Pancreas (tissue), 10 donors: ENCODE results near the gene TNPO3. TPM values are rescaled to one million over a fixed set of nuclear protein-coding genes. Genes with fewer than 3 reads are reported as not detected.
"Not testable (repeated sequence)": the region's sequence is repeated elsewhere in the genome, so short reads cannot be mapped to it uniquely, and the experiment has no call there.

ENCODE experiments used
- ATAC-seq, 4 donors: fragments of 200-7000 bp; cut with Tn5 transposase; one replicate each; pipeline versions ENCODE4 v1.8.0 to v1.9.1; 2020; ENCODE audit warnings: mild to moderate bottlenecking in 4 of 4, moderate library complexity in 4 of 4
- DNase-seq, 6 donors: peaks; one replicate each; pipeline ENCODE4 v3.0.0-alpha.2; 2020
- FAIRE-seq: peaks from 2 replicates; lab custom pipeline; 2012; peaks lifted over from hg19 to GRCh38; lab: Jason Lieb, UNC
- H3K27ac ChIP-seq, 4 donors: fragments of 200-600 bp; sonication (generic); 1 replicate in 3 of 4; 2 replicates in 1 of 4; pipeline versions ENCODE4 v1.5.0 to v1.8.0; 2020
- H3K27me3 ChIP-seq, 4 donors: fragments of 200-600 bp; one replicate each; pipeline ENCODE4 v1.8.0; 2021
- H3K36me3 ChIP-seq, 3 donors: fragments of 200-600 bp; sonication (generic) in 1 of 3; one replicate each; pipeline versions ENCODE4 v1.5.0 to v1.8.0; 2020 to 2021
- H3K4me1 ChIP-seq, 3 donors: fragments of 200-600 bp; one replicate each; pipeline ENCODE4 v1.8.0; 2021
- H3K4me3 ChIP-seq, 4 donors: fragments of 200-600 bp; sonication (generic) in 2 of 4; one replicate each; pipeline versions ENCODE4 v1.5.0 to v1.8.0; 2020 to 2021
- H3K9me3 ChIP-seq, 4 donors: fragments of 200-600 bp; one replicate each; pipeline ENCODE4 v1.8.0; 2021
- WGBS, 2 donors: extraction: QIAGEN DNeasy Blood & Tissue Kit; methylation state at CpG; one replicate each; pipeline ENCODE4 v1.1.7; 2013; 5-methylcytosine and 5-hydroxymethylcytosine counted together
- intact Hi-C, 3 donors: fragments of 100-400 bp; cut with DNase I; formaldehyde crosslinking; loops; one replicate each; pipeline versions ENCODE4 v1.11.1 to v1.14.2; 2022
- polyA plus RNA-seq, 2 donors: library from polyadenylated mRNA; stranded (reverse); fragments of 200-250 nt; gene quantifications; one replicate each; pipeline ENCODE4 v1.2.3, GENCODE V29; 2013
- total RNA-seq, 6 donors: library from RNA; stranded (reverse); fragmentation: NEBNext Ultra II Directional in 4 of 6; extraction: Animal tissue kit (Norgen Biotek cat#: 25700) in 4 of 6; gene quantifications; one replicate each; pipeline versions ENCODE4 v1.2.1 to v1.2.4, GENCODE V29; 2021 to 2023
- TF ChIP-seq, protein P1 (sequence below), 4 donors: fragments of 200-600 bp; sonication (generic) in 3 of 4; IDR thresholded peaks; one replicate each; pipeline versions ENCODE4 v1.5.0 to v1.8.0; 2021; ENCODE audit warnings: antibody characterized with exemption in 4 of 4
- donor health status: healthy with polysubstance abuse.
- donor health status: DM: no; HTN: no; CAD: no; lungs with moderate emphysema.
- donor health status: DM: no; HTN: no; CAD: no.
- donor health status: control.
- donor health status: control.
- donor health status: Bipolar disorder and iron deficiency.
- donor health status: DM: yes; HTN: yes; CAD: no.
- donor health status: DM: no; HTN: no; CAD: no.
- donor health status: DM: no; HTN: no; CAD: no.
- donor health status: DM: yes; HTN: yes; CAD: no.

TNPO3 gene
- total and polyA plus RNA-seq, 8 donors = 6.5 to 20.7 (median 14.6) TPM

DNA sequence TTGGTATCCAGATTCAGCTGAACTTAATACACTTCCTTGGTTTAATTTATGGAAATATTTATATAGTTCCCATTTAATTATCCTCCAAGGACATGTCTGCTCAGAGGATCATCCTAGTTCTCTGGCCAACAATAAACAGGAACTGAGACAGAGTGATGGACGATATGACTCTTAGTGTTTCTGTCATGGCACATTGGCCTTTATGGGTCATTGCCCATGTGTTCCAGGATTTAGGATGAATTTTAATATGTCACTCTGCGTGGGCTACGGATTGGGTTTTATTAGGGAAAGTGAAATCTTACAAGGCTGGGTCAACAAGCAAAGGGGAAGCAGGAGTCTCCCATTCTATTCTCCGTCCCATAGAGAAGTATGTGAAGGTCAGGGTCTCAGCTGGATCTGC lies 18.8 kb upstream of the TNPO3 start:
- DNase-seq (no peak), ATAC-seq (no peak), FAIRE-seq (no peak)
- H3K9me3 ChIP-seq = no peaks in the 10 kb centered on the region
- no peak overlapping the region for H3K27ac ChIP-seq
- H3K4me3 ChIP-seq = no peak overlapping the region
- WGBS, 2 donors = 82 to 83% methylated on average over 4 of the region's 4 CpGs
- TF ChIP-seq, protein P1, sequence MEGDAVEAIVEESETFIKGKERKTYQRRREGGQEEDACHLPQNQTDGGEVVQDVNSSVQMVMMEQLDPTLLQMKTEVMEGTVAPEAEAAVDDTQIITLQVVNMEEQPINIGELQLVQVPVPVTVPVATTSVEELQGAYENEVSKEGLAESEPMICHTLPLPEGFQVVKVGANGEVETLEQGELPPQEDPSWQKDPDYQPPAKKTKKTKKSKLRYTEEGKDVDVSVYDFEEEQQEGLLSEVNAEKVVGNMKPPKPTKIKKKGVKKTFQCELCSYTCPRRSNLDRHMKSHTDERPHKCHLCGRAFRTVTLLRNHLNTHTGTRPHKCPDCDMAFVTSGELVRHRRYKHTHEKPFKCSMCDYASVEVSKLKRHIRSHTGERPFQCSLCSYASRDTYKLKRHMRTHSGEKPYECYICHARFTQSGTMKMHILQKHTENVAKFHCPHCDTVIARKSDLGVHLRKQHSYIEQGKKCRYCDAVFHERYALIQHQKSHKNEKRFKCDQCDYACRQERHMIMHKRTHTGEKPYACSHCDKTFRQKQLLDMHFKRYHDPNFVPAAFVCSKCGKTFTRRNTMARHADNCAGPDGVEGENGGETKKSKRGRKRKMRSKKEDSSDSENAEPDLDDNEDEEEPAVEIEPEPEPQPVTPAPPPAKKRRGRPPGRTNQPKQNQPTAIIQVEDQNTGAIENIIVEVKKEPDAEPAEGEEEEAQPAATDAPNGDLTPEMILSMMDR (IDR thresholded peaks at IDR 0.05) = no peak
- no peaks in the 10 kb centered on the region for H3K36me3 ChIP-seq
- H3K4me1 ChIP-seq = no peaks in the 10 kb centered on the region
- intact Hi-C loops = no loop called here
- no peaks in the 10 kb centered on the region for H3K27me3 ChIP-seq

DNA sequence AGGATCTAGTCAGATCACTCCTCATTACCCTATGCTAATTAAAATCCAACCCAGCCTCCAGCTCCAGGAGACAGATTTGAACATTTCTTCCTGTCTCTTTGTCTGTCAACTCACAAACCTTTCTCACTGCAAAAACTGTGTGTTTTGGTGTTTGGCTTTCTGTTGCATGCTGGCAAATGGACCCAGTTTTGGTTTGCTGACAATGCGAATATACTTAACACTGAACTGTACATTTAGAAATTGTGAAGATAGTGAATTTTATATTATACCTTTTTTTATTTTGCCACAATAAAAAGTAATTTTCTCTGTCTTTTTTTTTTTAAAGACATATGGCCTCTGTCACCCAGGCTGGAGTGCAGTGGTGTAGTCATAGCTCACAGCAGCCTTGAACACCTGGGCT lies 18.3 kb upstream of the TNPO3 start:
- DNase-seq (no peak), ATAC-seq (no peak), FAIRE-seq (no peak)
- TF ChIP-seq, protein P1 (IDR thresholded peaks at IDR 0.05) = no peak
- Histone ChIP-seq H3K4me1 (no peaks in the 10 kb centered on the region), H3K9me3 (no peaks in the 10 kb centered on the region), H3K4me3 (no peak overlapping the region), H3K36me3 (no peaks in the 10 kb centered on the region), H3K27ac (no peak overlapping the region), H3K27me3 (no peaks in the 10 kb centered on the region)
- WGBS, 2 donors = 93 to 98% methylated on average over 1 of the region's 1 CpG
- intact Hi-C loops = no loop called here

DNA sequence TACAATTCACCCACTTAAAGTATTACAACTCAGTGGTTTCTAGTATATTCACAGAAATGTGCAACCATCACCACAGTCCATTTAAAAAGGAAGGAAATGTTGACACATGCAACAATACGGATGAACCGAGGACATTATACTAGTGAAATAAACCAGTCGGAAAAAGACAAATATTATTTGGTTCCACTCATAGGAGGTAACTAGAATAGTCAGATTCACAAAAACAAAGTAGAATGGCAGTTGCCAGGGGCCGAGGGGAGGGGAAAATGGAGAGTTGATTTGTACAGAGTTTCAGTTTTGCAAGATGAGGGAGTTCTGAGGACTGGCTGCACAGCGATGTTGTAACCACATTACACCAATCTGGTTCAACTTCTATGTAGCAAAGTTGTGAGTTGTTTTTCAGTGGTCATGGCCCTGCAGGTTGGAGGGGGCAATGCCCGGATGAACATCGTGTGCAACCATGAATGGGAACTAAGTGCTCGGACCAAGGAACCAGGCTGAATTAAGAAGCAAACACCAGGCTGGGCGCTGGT lies 17.6 kb upstream of the TNPO3 start:
- intact Hi-C loops = no loop called here
- WGBS, 2 donors = 64 to 79% methylated on average over 9 of the region's 9 CpGs
- Histone ChIP-seq H3K4me3 (no peak overlapping the region), H3K27ac (no peak overlapping the region), H3K27me3 (no peaks in the 10 kb centered on the region), H3K36me3 (no peaks in the 10 kb centered on the region), H3K9me3 (no peaks in the 10 kb centered on the region), H3K4me1 (no peaks in the 10 kb centered on the region)
- FAIRE-seq (no peak), DNase-seq (no peak), ATAC-seq (peak in 2 of 4 donors; percentile 18 to 59)
- TF ChIP-seq, protein P1 (IDR thresholded peaks at IDR 0.05) = no peak

DNA sequence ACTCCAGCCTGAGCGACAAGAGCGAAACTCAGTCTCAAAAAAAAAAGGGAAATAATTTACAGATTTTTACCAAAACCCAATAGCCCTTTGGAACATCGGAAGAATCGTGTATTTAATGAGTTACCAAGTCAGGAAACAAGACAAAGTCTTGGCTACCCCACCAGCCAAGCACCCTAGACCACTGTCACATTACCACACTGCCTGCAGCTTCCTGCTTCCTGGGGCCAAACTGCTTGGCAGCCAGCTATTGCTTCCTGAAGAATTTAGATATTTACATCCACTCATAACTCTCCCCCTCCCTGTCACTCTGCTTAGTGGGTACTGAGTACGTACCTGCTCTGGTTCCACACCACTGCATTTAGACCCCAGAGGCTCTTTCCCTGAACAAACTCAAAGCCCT lies 14.1 kb upstream of the TNPO3 start:
- ATAC-seq (no peak), FAIRE-seq (no peak), DNase-seq (no peak)
- intact Hi-C loops = no loop called here
- H3K4me1 ChIP-seq = no peaks in the 10 kb centered on the region
- no peak overlapping the region for H3K27ac ChIP-seq
- H3K36me3 ChIP-seq = no peaks in the 10 kb centered on the region
- WGBS, 2 donors = 68 to 75% methylated on average over 5 of the region's 5 CpGs
- H3K27me3 ChIP-seq = no peaks in the 10 kb centered on the region
- TF ChIP-seq, protein P1 (IDR thresholded peaks at IDR 0.05) = no peak
- no peaks in the 10 kb centered on the region for H3K9me3 ChIP-seq
- H3K4me3 ChIP-seq = no peak overlapping the region

GRCh38 chr7:129067943-129068548 lies 13.1 kb upstream of the TNPO3 start:
- DNase-seq = no peak
- no peak for ATAC-seq
- Histone ChIP-seq H3K36me3 (no peaks in the 10 kb centered on the region), H3K27me3 (no peaks in the 10 kb centered on the region), H3K4me3 (no peak overlapping the region), H3K9me3 (no peaks in the 10 kb centered on the region), H3K27ac (no peak overlapping the region), H3K4me1 (no peaks in the 10 kb centered on the region)
- intact Hi-C loops = no loop called here
- no peak for FAIRE-seq
- TF ChIP-seq, protein P1 (IDR thresholded peaks at IDR 0.05) = no peak
- WGBS, 2 donors = 81% methylated on average over 5 of the region's 5 CpGs

- H3K36me3 ChIP-seq, H3K9me3 ChIP-seq, intact Hi-C loops, ATAC-seq, H3K27me3 ChIP-seq, H3K27ac ChIP-seq, H3K4me3 ChIP-seq, FAIRE-seq, H3K4me1 ChIP-seq, DNase-seq: not testable (repeated sequence)
- 38 to 42% methylated on average over 4 of the region's 4 CpGs for WGBS, 2 donors
These were observed 12.2 kb upstream of the TNPO3 start for GRCh38 chr7:129067132-129067561.
